NCI-H1417 (cell line): ENCODE data around the gene CCL7.
A peak's percentile ranks its signal among the peaks of the same experiment; 100 is the strongest.

Experiments
- DNase-seq, 3 experiments: peaks; one replicate each; lab custom pipeline; 2025; lab: John Stamatoyannopoulos, UW

The CCL7 gene

GRCh38 chr17:34246881-34247280 lies 23.1 kb upstream of the CCL7 start:
- DNase-seq = no peak

DNA sequence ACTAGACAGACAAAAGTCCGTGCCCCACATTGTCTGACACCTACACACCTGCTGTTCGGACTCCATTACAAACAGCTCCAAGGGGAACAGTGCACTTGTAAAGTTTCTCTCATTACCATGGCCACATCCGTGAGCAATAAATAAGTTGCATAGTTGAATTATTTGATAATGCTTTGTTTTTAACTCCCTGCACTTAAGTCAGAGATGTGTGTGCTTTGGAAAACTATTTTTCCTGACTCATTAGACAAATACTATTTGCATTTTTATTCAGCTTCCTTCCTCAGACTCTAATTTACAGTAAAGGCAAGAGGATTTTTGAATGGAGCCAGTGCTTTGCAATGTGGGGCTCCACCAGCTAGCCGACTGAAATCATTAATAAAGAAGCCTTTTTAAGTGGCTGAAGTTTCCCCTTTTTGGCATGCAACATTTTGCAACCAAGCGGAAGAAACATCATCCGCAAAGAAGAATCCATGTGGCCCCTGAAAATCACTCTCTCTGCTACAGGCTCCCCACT lies 21.5 kb upstream of the CCL7 start:
- no peak for DNase-seq

- no peak for DNase-seq
Observed at GRCh38 chr17:34249061-34249460, 21.0 kb upstream of the CCL7 start.

- no peak for DNase-seq
Observed at GRCh38 chr17:34249478-34249877, 20.5 kb upstream of the CCL7 start.

DNA sequence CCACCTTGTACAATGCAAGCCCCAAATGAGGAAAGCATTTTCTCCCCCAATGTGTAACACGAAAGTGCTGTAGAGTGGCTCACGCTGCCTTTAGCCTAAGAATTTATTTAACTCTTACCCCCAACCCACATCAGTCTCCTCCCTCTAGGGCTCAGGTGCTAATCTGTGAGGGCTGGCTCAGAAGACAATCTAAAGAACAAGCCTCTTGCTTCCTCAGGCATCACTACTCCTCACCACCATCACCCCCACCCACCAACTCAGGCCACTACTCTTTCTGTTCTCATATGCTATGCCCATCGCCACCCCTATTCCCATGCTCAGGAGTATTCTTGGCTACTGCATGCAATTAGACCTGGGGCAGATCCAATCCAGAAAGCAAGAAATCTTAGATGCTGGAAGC lies 18.8 kb upstream of the CCL7 start:
- DNase-seq = no peak

GRCh38 chr17:34252095-34252443 lies 18.0 kb upstream of the CCL7 start:
- no peak for DNase-seq

- no peak for DNase-seq
Observed at GRCh38 chr17:34252444-34253138, 17.4 kb upstream of the CCL7 start.

DNA sequence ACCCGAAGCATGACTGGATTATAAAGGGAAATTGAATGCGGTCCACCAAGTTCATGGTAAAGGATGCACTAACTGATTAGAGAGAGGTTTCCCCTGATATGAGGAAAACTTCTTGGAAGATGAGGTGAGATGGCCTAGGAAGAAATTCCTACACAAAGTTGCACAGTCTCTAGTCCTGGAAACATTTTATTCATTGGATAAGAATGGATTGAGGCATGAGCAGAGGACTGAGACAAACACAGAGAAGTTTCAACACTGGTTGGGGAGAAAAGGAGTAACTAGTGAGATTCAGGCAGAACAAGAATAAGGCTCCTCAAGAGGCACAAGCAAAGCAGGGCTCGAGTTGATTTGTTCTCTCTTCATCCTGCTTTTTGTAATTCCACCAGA lies 16.9 kb upstream of the CCL7 start:
- DNase-seq = no peak

- no peak for DNase-seq
Observed at GRCh38 chr17:34254146-34254545, 15.9 kb upstream of the CCL7 start.

DNA sequence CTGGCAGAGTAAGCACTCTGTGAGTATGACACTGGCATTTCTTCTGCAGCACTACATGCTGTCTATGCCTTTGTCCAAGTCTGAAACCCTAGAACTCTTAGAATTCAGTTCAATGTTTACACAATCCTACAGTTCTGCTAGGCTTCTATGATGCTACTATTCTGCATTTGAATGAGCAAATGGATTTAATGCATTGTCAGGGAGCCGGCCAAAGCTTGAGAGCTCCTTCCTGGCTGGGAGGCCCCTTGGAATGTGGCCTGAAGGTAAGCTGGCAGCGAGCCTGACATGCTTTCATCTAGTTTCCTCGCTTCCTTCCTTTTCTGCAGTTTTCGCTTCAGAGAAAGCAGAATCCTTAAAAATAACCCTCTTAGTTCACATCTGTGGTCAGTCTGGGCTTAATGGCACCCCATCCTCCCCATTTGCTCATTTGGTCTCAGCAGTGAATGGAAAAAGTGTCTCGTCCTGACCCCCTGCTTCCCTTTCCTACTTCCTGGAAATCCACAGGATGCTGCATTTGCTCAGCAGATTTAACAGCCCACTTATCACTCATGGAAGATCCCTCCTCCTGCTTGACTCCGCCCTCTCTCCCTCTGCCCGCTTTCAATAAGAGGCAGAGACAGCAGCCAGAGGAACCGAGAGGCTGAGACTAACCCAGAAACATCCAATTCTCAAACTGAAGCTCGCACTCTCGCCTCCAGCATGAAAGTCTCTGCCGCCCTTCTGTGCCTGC lies 15.2 kb upstream of the CCL7 start, which contains the start of gene CCL2:
CCL2 (plus strand) TSS at position 635 of the 730 bp plus-strand sequence; CDS start at position 700, 65 bp downstream.
- peak in 2 of 3 experiments; percentile 8 to 71 for DNase-seq

GRCh38 chr17:34255381-34255732 lies 14.7 kb upstream of the CCL7 start:
- no peak for DNase-seq

GRCh38 chr17:34255841-34256240 lies 14.2 kb upstream of the CCL7 start:
- DNase-seq = no peak

GRCh38 chr17:34257299-34257985 lies 12.6 kb upstream of the CCL7 start:
- no peak for DNase-seq

GRCh38 chr17:34257986-34258326 lies 12.1 kb upstream of the CCL7 start:
- DNase-seq = no peak

DNA sequence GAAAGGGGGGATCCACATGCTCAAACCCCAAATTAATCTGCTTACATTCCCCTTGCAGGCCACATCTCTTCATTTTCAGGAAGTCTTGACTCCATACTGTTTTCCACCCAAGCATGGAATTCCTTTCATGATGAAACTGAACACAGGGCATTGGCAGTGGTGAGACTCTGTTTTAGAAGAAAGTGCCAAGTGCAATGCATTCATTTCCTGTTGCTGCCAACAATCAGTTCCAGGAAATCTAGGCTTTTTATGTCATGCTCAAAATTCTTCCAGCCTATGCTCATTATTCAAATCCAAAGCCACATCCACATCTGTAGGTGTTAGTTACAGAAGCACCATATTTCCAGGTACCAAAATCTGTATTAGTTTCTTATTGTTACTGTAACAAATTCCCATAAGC lies 10.9 kb upstream of the CCL7 start:
- no peak for DNase-seq

- no peak for DNase-seq
Observed at GRCh38 chr17:34260861-34261260, 9.2 kb upstream of the CCL7 start.

DNA sequence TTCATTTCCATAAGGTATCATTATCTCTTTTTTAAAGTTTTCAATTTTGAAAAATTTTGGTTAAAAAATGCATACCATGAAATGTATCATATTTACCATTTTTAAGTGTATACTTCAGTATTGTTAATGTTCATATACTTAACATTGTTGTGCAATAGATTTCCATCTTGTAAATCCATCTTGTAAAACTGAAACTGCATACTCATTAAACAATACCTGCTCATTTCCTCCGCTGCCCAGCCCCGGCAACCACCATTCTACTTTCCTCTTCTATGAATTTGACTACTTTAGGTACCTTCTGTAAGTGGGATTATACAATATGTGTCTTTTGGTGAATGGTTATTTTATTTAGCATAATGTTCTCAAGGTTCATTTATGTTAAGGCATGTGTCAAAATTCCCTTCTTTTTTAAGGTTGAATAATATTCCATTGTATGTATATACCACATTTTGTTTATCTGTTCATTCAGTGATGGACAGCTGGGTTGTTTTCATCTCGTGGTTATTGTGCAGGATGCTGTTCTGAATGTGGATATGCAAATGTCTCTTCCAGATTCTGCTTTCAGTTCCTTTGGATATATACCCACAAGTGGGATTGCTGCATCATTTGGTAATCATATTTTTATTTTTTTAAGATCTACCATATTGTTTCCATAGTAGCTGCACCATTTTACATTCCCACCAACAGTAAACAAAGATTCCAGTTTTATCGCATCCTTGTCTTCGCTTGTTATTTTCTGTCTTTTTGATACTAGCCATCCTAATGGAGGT lies 8.3 kb upstream of the CCL7 start:
- no peak for DNase-seq

DNA sequence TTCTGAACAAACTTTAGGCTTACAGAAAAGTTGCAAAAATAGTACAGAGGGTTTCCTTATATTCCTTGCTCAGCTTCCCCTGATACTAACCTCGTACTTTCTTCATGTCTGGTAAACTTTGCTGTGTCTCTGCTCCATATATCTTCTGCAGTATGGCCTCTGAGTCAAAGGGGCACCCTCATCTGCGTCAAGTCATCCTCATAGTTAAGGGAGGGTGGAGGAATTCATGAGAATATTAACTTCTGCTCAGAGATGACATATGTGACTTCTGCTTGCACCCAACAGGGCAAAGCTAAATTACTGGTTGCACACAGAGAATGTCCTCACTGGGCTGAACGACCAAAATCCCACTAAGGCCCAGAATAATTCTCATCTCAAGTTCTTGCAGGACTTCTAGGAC lies 4.3 kb upstream of the CCL7 start:
- DNase-seq = no peak

- DNase-seq = no peak
Observed at GRCh38 chr17:34275881-34276280, 5.9 kb downstream of the CCL7 start.

DNA sequence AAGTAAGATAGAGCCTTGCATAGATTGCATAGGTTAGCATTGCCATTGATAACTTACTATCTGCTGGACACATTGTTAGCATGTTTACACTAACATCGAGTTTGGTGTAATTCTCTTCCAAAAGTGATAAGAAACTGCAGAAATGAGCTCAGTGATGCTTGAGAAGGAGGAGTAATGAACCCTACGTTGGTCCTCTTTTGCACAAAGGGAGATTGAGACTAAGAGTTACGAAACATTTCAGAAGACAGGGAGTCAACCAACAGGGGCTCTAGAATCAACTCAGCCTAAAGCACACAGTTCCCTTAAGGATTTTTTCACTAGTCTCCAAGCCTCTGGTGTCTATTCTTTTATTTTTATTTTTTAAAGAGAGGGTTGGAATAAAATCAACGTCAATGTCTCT lies 6.8 kb downstream of the CCL7 start:
- no peak for DNase-seq

- DNase-seq = no peak
Observed at GRCh38 chr17:34283571-34283970, 13.6 kb downstream of the CCL7 start.

DNA sequence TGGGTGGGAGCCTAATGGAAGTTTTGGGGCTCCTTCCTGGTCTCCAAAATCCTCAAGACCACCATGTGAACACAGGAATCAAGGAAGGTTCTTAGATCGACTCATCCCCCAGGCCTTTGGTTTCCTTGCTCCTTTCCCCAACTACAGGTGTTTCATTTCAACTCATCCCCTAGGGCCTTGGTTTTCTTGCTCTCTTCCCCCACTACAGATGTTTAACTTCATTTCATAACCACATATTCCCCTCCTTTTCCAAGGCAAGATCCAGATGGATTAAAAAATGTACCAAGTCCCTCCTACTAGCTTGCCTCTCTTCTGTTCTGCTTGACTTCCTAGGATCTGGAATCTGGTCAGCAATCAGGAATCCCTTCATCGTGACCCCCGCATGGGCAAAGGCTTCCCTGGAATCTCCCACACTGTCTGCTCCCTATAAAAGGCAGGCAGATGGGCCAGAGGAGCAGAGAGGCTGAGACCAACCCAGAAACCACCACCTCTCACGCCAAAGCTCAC lies 15.3 kb downstream of the CCL7 start, which contains the start of gene CCL11:
CCL11 (plus strand) TSS at position 457 of the 507 bp plus-strand sequence. CDS start 67 bp downstream, outside the sequence.
- DNase-seq = no peak
